Measurements from ENCODE around the gene FECH.

DNA sequence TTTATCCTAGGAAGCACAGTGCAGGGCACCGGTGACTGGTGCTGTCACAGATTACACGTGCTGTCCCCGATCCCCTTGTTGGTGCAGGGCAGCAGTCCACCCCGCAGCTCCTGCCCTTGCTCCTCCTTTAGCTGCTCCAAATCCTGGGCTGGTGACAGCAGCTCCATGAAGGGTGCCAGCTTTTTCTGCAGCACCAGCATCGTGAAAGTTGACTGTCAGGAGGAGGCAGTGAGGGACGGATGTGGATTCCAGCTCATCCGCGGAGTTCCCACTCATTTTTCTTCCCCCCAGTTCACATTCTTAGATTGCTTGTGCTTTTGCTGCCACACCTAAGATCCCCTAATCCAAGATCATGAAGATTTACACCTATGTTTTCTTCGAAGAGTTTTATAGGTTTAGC lies 83.9 kb downstream of the FECH start:
- TF ChIP-seq, protein P1, sequence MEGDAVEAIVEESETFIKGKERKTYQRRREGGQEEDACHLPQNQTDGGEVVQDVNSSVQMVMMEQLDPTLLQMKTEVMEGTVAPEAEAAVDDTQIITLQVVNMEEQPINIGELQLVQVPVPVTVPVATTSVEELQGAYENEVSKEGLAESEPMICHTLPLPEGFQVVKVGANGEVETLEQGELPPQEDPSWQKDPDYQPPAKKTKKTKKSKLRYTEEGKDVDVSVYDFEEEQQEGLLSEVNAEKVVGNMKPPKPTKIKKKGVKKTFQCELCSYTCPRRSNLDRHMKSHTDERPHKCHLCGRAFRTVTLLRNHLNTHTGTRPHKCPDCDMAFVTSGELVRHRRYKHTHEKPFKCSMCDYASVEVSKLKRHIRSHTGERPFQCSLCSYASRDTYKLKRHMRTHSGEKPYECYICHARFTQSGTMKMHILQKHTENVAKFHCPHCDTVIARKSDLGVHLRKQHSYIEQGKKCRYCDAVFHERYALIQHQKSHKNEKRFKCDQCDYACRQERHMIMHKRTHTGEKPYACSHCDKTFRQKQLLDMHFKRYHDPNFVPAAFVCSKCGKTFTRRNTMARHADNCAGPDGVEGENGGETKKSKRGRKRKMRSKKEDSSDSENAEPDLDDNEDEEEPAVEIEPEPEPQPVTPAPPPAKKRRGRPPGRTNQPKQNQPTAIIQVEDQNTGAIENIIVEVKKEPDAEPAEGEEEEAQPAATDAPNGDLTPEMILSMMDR (conservative IDR thresholded peaks at IDR 0.05; ENCODE audit: low read length): no peak
- no peak for TF ChIP-seq EZH2phosphoT487 (IDR thresholded peaks at IDR 0.05; ENCODE audit: borderline replicate concordance, low read depth, low read length)
